ENCODE results near the gene MTMR11. TPM values are rescaled to one million over a fixed set of nuclear protein-coding genes. Genes with fewer than 3 reads are reported as not detected.
"Not testable (repeated sequence)": the region's sequence is repeated elsewhere in the genome, so short reads cannot be mapped to it uniquely, and the experiment has no call there.

Gene MTMR11
- total and polyA plus RNA-seq, 2 donors (not counting 1 experiment from before 2014, with no cell fraction given): 14.0 to 17.5 TPM

- H3K4me1 ChIP-seq (ENCODE audit: control insufficient read depth, extremely low read depth, insufficient read depth, low read length): peaks cover 5% of the 10 kb centered on the region
- H2AFZ ChIP-seq (ENCODE audit: low read length): no peak overlapping the region
- DNase-seq (ENCODE audit: low read depth in 2 of 2): peak; percentile 99 to 100
- H3K4me3 ChIP-seq (replicated peaks in 1 of 4; ENCODE audit: control extremely low read depth in 1 of 4, insufficient read depth in 1 of 4, low read depth in 3 of 4, low read length in 4 of 4): peak overlapping the region; percentile 69 to 80 (median 74)
- H3K27me3 ChIP-seq (ENCODE audit: control insufficient read depth, insufficient read depth, low read length): no peaks in the 10 kb centered on the region
- H3K27ac ChIP-seq (ENCODE audit: insufficient read depth, low read length): peak overlapping the region; percentile 98
- H3K9me3 ChIP-seq (ENCODE audit: control insufficient read depth, insufficient read depth, low read depth, low read length): no peaks in the 10 kb centered on the region
- H4K20me1 ChIP-seq (ENCODE audit: control insufficient read depth, extremely low read depth, insufficient read depth, low read length): no peaks in the 10 kb centered on the region
- no peak for TF ChIP-seq CTCF (conservative IDR thresholded peaks at IDR 0.05 in 1 of 2, IDR thresholded peaks at IDR 0.05 in 1 of 2; ENCODE audit: low read depth in 1 of 2, low read length in 2 of 2)
- no peak for TF ChIP-seq EZH2 (IDR thresholded peaks at IDR 0.05; ENCODE audit: low read length, missing control alignments)
- peaks cover 3% of the 10 kb centered on the region for H3K79me2 ChIP-seq (ENCODE audit: control insufficient read depth, insufficient read depth, low read length)
- peak overlapping the region; percentile 84 for H3K9ac ChIP-seq (ENCODE audit: insufficient read depth, low read length)
- H3K4me2 ChIP-seq (ENCODE audit: extremely low read depth, insufficient read depth, low read length): peak overlapping the region; percentile 96
- H3K36me3 ChIP-seq (ENCODE audit: control insufficient read depth, insufficient read depth, low read length): no peaks in the 10 kb centered on the region
Observed at GRCh38 chr1:149886396-149887195, 50.1 kb downstream of the MTMR11 start.

GRCh38 chr1:149886121-149886395, 50.6 kb downstream of the MTMR11 start:
- peak overlapping the region; percentile 98 for H3K27ac ChIP-seq (ENCODE audit: insufficient read depth, low read length)
- peak overlapping the region; percentile 66 to 80 (median 73) for H3K4me3 ChIP-seq (replicated peaks in 1 of 4; ENCODE audit: control extremely low read depth in 1 of 4, insufficient read depth in 1 of 4, low read depth in 3 of 4, low read length in 4 of 4)
- H3K9me3 ChIP-seq (ENCODE audit: control insufficient read depth, insufficient read depth, low read depth, low read length); H3K27me3 ChIP-seq (ENCODE audit: control insufficient read depth, insufficient read depth, low read length); H3K79me2 ChIP-seq (ENCODE audit: control insufficient read depth, insufficient read depth, low read length); H3K36me3 ChIP-seq (ENCODE audit: control insufficient read depth, insufficient read depth, low read length); H2AFZ ChIP-seq (ENCODE audit: low read length); H3K4me1 ChIP-seq (ENCODE audit: control insufficient read depth, extremely low read depth, insufficient read depth, low read length); H4K20me1 ChIP-seq (ENCODE audit: control insufficient read depth, extremely low read depth, insufficient read depth, low read length): not testable (repeated sequence)
- peak overlapping the region; percentile 79 for H3K9ac ChIP-seq (ENCODE audit: insufficient read depth, low read length)
- H3K4me2 ChIP-seq (ENCODE audit: extremely low read depth, insufficient read depth, low read length): peak overlapping the region; percentile 98
- peak; percentile 44 to 47 for DNase-seq (ENCODE audit: low read depth in 2 of 2)

- Histone ChIP-seq H3K9me3 (ENCODE audit: control insufficient read depth, insufficient read depth, low read depth, low read length) (no peaks in the 10 kb centered on the region), H2AFZ (ENCODE audit: low read length) (no peak overlapping the region), H3K79me2 (ENCODE audit: control insufficient read depth, insufficient read depth, low read length) (peaks cover 3% of the 10 kb centered on the region), H3K27ac (ENCODE audit: insufficient read depth, low read length) (peak overlapping the region; percentile 98), H3K9ac (ENCODE audit: insufficient read depth, low read length) (peak overlapping the region; percentile 79), H3K27me3 (ENCODE audit: control insufficient read depth, insufficient read depth, low read length) (no peaks in the 10 kb centered on the region), H3K4me1 (ENCODE audit: control insufficient read depth, extremely low read depth, insufficient read depth, low read length) (peaks cover 5% of the 10 kb centered on the region), H3K4me2 (ENCODE audit: extremely low read depth, insufficient read depth, low read length) (peak overlapping the region; percentile 98), H3K36me3 (ENCODE audit: control insufficient read depth, insufficient read depth, low read length) (no peaks in the 10 kb centered on the region), H4K20me1 (ENCODE audit: control insufficient read depth, extremely low read depth, insufficient read depth, low read length) (no peaks in the 10 kb centered on the region), H3K4me3 (replicated peaks in 1 of 4; ENCODE audit: control extremely low read depth in 1 of 4, insufficient read depth in 1 of 4, low read depth in 3 of 4, low read length in 4 of 4) (peak overlapping the region; percentile 66 to 80 (median 73))
- peak; percentile 82 to 85 for DNase-seq (ENCODE audit: low read depth in 2 of 2)
- TF ChIP-seq CTCF (conservative IDR thresholded peaks at IDR 0.05 in 1 of 2, IDR thresholded peaks at IDR 0.05 in 1 of 2; ENCODE audit: low read depth in 1 of 2, low read length in 2 of 2) (peak in 1 of 2 donors; percentile 19), EZH2 (IDR thresholded peaks at IDR 0.05; ENCODE audit: low read length, missing control alignments) (no peak)
Observed at GRCh38 chr1:149885339-149886120, 51.1 kb downstream of the MTMR11 start.
